ENCODE results near the gene PPIF.

PPIF gene

GRCh38 chr10:79310200-79310865 is 36.9 kb upstream of the PPIF start:
- no peak for TF ChIP-seq ZNF274 (IDR thresholded peaks at IDR 0.05; ENCODE audit: low read depth, low read length)
- H3K4me3 ChIP-seq (ENCODE audit: low read length): no peak overlapping the region

- TF ChIP-seq ZNF274 (IDR thresholded peaks at IDR 0.05; ENCODE audit: low read depth, low read length): no peak
- H3K4me3 ChIP-seq (ENCODE audit: low read length): no peak overlapping the region
These were observed 36.2 kb upstream of the PPIF start for GRCh38 chr10:79310911-79311573.

- no peak for TF ChIP-seq ZNF274 (IDR thresholded peaks at IDR 0.05; ENCODE audit: low read depth, low read length)
- H3K4me3 ChIP-seq (ENCODE audit: low read length): no peak overlapping the region
These were observed 35.5 kb upstream of the PPIF start for GRCh38 chr10:79311581-79312407.

GRCh38 chr10:79312601-79313187 is 34.6 kb upstream of the PPIF start:
- H3K4me3 ChIP-seq (ENCODE audit: low read length): no peak overlapping the region
- no peak for TF ChIP-seq ZNF274 (IDR thresholded peaks at IDR 0.05; ENCODE audit: low read depth, low read length)

DNA sequence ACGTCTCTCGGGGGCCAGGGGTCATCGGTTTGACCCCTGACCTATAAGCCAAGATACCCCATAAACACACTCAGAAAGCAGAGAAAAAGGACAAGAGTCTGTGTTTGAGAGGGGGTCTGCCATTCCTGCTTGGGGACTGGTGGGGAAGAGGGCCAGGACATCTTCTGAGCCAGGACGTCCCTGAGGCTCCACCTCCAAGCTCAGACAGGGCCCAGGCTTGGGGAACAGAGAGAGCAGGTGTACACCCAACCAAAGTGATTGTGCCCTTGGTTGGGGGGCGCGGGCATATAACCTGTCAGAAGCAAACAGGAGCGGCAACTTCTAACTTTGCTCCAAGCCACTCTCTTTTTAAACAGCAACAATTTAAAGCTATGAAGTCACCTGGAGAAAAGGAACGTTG is 33.9 kb upstream of the PPIF start:
- no peak overlapping the region for H3K4me3 ChIP-seq (ENCODE audit: low read length)
- no peak for TF ChIP-seq ZNF274 (IDR thresholded peaks at IDR 0.05; ENCODE audit: low read depth, low read length)

DNA sequence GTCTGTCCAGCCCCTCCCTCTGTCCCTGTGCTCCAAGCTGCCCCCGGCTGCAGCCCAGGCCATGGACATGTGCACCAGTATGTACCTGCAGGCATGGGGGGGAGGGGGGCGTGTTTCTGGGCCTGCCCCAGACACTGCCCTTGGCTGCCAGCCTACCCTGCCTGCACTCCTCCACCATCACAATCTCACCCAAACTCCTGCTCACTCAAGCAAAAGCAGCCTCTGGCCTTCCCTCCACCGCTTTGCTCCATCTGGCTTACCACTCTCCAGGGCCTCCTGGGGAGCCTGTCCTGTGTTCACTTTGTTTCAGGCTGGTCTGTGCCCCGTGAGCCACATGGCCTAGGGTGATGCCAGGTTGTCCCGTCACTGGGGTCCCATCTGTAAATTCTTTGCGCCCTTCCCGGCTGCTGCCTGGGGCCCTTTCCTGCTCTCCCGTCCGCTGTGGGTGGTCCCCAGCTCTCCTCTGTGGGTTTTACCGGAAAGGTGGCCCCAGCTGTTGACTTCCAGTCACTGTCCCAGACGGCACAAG is 33.3 kb upstream of the PPIF start:
- no peak overlapping the region for H3K4me3 ChIP-seq (ENCODE audit: low read length)
- TF ChIP-seq ZNF274 (IDR thresholded peaks at IDR 0.05; ENCODE audit: low read depth, low read length): no peak

DNA sequence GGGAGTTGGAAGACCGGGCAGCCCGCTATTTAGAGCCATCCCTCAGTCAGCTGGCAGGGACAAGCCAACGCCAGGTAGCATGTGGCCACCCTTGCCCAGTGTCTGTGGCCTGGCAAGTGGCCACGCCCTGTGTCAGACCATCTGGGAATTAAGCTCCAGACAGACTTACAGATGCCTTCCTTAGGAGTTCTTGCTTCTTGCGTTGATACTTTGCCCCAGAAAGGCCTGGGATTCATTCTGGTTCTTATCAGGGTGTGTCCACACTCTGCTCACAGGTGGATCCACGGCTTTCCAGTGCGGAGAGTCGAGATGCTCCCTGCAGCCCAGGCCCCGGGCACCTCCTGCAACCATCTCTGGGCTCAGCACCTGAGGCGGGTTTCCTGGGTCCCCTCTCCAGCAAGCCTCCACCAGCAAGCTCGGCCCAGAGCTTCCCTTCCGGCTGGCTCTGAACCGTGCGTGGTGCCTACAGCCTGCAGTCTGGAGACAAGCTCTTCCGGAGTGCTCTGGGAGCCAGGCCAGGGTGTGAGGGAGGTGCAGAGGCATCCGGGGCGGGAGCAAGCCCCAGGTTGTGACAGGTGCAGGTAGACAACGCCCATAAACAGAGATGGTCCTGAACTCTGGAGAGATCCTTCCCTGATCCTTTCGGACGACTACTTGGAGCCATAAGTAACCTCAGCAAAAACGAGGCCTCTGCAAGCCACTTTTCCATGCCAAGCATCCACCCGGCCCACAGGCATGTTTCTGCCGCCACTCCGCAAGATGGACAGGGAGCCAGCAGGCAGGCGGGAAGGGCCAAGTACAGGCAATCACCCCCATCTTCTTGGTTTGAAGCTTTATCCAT is 32.3 kb upstream of the PPIF start:
- H3K4me3 ChIP-seq (ENCODE audit: low read length): no peak overlapping the region
- TF ChIP-seq ZNF274 (IDR thresholded peaks at IDR 0.05; ENCODE audit: low read depth, low read length): no peak

DNA sequence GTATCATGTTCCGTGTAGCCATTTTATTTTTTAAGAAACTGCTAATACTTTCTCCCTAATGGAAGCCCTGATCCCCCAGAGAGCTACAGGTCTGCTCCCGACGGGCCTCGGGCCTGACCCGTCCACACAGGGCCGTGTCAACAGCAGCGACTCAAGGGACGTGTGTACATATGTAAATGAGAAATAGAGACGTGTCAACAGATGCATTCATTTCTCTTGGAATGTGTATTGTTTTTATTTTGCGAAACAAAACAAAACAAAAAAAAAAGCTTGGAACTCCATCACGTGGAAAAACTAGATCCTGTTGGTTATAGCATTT is 31.7 kb upstream of the PPIF start:
- no peak for TF ChIP-seq ZNF274 (IDR thresholded peaks at IDR 0.05; ENCODE audit: low read depth, low read length)
- H3K4me3 ChIP-seq (ENCODE audit: low read length): no peak overlapping the region

DNA sequence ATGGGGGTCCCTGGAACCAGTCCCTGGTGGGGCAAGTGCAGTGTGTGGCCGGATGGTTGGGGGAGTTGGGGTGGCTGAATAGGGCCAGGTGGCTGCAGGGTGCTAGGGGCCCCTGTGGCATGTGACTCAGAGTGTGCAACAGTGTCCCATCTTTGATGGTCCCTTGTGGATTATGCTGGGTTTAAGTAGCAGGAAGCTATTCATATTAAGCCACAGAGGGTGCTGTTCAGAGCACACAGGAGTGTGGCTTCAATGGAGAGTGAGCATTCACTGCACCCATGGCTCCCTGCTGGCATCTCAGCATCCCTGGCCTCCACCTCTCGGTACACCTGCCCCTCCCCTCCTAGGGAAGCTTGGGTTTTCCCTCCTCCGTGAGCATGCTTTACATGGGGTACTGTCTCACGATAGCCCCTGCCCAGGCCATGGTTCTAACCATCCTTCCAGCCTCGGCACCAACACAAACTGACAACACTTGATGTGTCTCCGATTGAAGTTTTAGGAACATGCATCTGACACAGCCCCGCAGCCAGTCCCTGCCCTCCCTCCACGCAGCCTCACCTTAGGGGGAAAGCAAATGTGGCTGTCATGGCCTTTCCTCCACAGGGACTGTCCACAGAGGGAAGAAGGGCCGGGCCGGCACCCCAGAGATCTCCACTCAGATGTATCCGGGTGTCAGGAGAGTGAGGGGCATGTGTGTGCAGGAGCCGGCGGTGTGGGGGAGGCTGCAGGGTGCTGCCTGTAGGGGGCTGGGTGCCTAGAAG is 30.4 kb upstream of the PPIF start:
- no peak for TF ChIP-seq ZNF274 (IDR thresholded peaks at IDR 0.05; ENCODE audit: low read depth, low read length)
- H3K4me3 ChIP-seq (ENCODE audit: low read length): peak overlapping the region; percentile 1; the same call in 1 of the 2 replicates

- no peak for TF ChIP-seq ZNF274 (IDR thresholded peaks at IDR 0.05; ENCODE audit: low read depth, low read length)
- H3K4me3 ChIP-seq (ENCODE audit: low read length): no peak overlapping the region
These were observed 28.9 kb upstream of the PPIF start for GRCh38 chr10:79318369-79318768.

DNA sequence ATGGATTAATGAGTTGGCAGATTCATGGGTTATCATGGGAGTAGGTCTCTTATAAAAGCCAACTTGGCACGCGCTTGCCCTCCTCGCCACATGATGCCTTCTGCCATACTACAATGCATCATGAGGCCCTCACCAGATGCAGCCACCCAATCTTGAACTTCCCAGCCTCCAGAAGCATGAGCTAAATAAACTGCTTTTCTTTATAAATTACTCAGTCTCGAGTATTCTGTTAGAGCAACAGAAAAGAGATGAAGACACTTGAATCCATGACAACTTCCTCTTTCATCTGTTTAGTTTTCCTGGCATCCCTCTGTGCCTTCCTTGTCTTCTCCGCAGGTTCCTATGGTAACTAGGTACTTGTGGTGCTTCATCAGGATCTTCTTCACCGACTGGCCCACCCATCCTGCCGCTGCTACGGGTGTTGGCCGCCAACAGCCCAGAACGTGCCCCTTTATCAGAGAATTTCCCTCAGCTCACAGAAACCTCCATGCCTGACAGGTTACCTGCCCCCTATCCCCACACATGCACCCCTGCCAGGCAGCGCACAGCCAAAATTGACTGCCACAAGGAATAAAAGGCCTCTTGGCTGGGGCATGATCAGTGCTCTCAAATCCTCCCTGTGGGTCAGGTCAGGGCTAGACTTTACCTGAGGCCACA is 28.0 kb upstream of the PPIF start:
- no peak for TF ChIP-seq ZNF274 (IDR thresholded peaks at IDR 0.05; ENCODE audit: low read depth, low read length)
- H3K4me3 ChIP-seq (ENCODE audit: low read length): no peak overlapping the region

- H3K4me3 ChIP-seq (ENCODE audit: low read length): no peak overlapping the region
- no peak for TF ChIP-seq ZNF274 (IDR thresholded peaks at IDR 0.05; ENCODE audit: low read depth, low read length)
These were observed 27.0 kb upstream of the PPIF start for GRCh38 chr10:79320316-79320715.
